Keratinocyte (primary cell): ENCODE measurements around the gene SPANXD. TPM values are rescaled to one million over a fixed set of nuclear protein-coding genes. Genes with fewer than 3 reads are reported as not detected.

Experiments used
- DNase-seq: peaks from one replicate; pipeline ENCODE4 v3.0.0-alpha.2; 2011; ENCODE audit warnings: low read depth, missing footprints, low spot score
- FAIRE-seq: peaks from 2 replicates; lab custom pipeline; 2011; peaks lifted over from hg19 to GRCh38; lab: Jason Lieb, UNC
- H2AFZ ChIP-seq: 2 replicates; pipeline ENCODE4 v1.6.0; 2012; ENCODE audit warnings: low read length, control low read depth, inconsistent platforms; ENCODE audit not compliant: control insufficient read depth
- H3K27ac ChIP-seq: 2 replicates; pipeline ENCODE4 v1.5.1; 2011; ENCODE audit warnings: low read length; ENCODE audit not compliant: control insufficient read depth, insufficient read depth
- H3K27me3 ChIP-seq: 3 replicates; pipeline ENCODE4 v1.6.0; 2011; ENCODE audit warnings: low read length; ENCODE audit not compliant: control insufficient read depth, insufficient read depth; ENCODE audit errors: extremely low read depth
- H3K36me3 ChIP-seq, 2 experiments: 2 replicates in 1 of 2; 3 replicates in 1 of 2; pipeline ENCODE4 v1.5.1; 2011; ENCODE audit warnings: low read length in 2 of 2, mild to moderate bottlenecking in 1 of 2; ENCODE audit not compliant: control insufficient read depth in 2 of 2, insufficient read depth in 2 of 2; ENCODE audit errors: extremely low read depth in 1 of 2
- H3K4me1 ChIP-seq: 3 replicates; pipeline ENCODE4 v1.5.1; 2011; ENCODE audit warnings: low read length; ENCODE audit not compliant: control insufficient read depth, insufficient read depth; ENCODE audit errors: extremely low read depth
- H3K4me2 ChIP-seq: 3 replicates; pipeline ENCODE4 v1.6.0; 2011; ENCODE audit warnings: low read depth, low read length; ENCODE audit not compliant: control insufficient read depth, insufficient read depth; ENCODE audit errors: extremely low read depth
- H3K4me3 ChIP-seq, 3 experiments: fragments of 200-600 bp in 1 of 3; sonication (generic) in 1 of 3; 2 replicates in 2 of 3; 3 replicates in 1 of 3; pipeline ENCODE4 v1.5.1; 2011 to 2016; ENCODE audit warnings: low read length in 3 of 3, mild to moderate bottlenecking in 3 of 3, control low read depth in 2 of 3, inconsistent platforms in 1 of 3, low read depth in 1 of 3, mixed read lengths in 1 of 3, mixed run types in 1 of 3, moderate library complexity in 1 of 3; ENCODE audit not compliant: control insufficient read depth in 2 of 3, insufficient read depth in 2 of 3; ENCODE audit errors: extremely low read depth in 1 of 3
- H3K79me2 ChIP-seq: 2 replicates; pipeline ENCODE4 v1.6.0; 2012; ENCODE audit warnings: low read length; ENCODE audit not compliant: control insufficient read depth, insufficient read depth
- H3K9ac ChIP-seq: 3 replicates; pipeline ENCODE4 v1.6.0; 2011; ENCODE audit warnings: low read length; ENCODE audit not compliant: control insufficient read depth, insufficient read depth; ENCODE audit errors: extremely low read depth
- H3K9me1 ChIP-seq: 3 replicates; pipeline ENCODE4 v1.6.0; 2011; ENCODE audit warnings: low read length; ENCODE audit not compliant: control insufficient read depth, insufficient read depth; ENCODE audit errors: extremely low read depth
- H3K9me3 ChIP-seq: 2 replicates; pipeline ENCODE4 v1.5.1; 2012; ENCODE audit warnings: low read depth, low read length; ENCODE audit not compliant: control insufficient read depth
- H4K20me1 ChIP-seq: 3 replicates; pipeline ENCODE4 v1.6.0; 2011; ENCODE audit warnings: low read length; ENCODE audit not compliant: control insufficient read depth, insufficient read depth; ENCODE audit errors: extremely low read depth
- EZH2 ChIP-seq: IDR thresholded peaks from one replicate; pipeline ENCODE4 v1.6.1; 2012; ENCODE audit warnings: inconsistent platforms, mild to moderate bottlenecking, low read length, moderate library complexity
- dilution Hi-C: fragments of 300-500 bp; cut with MboI; formaldehyde crosslinking; loops from one replicate; pipeline ENCODE4 v1.7.0; 2020; ENCODE audit warnings: low sequenced_read_pairs; ENCODE audit not compliant: extremely low pct_ligation_motif_present
- polyA plus RNA-seq, 5 experiments: library from polyadenylated mRNA; depleted of rRNA in 3 of 5; stranded (reverse) in 3 of 5; stranded (forward) in 1 of 5; unstranded in 1 of 5; fragments of >200 nt; gene quantifications; 1 replicate in 1 of 5; 2 replicates in 3 of 5; 3 replicates in 1 of 5; pipeline versions ENCODE4 v1.2.1 to v1.2.3, GENCODE V29; 2011 to 2012; ENCODE audit warnings: missing spikeins in 2 of 5, low read depth in 1 of 5, low replicate concordance in 1 of 5
- TF ChIP-seq, protein P1 (sequence below), 3 experiments: IDR thresholded peaks in 1 of 3; conservative IDR thresholded peaks in 1 of 3; optimal IDR thresholded peaks in 1 of 3; 2 replicates in 2 of 3; 3 replicates in 1 of 3; pipeline versions ENCODE3 to v1.5.1; 2011; ENCODE audit warnings: low read length in 3 of 3, mild to moderate bottlenecking in 3 of 3, moderate library complexity in 2 of 3, control low read depth in 1 of 3, inconsistent platforms in 1 of 3; ENCODE audit not compliant: insufficient read depth in 2 of 3; ENCODE audit errors: extremely low read depth in 1 of 3

Gene SPANXD
- polyA plus RNA-seq, 1 donor (not counting 4 experiments of a cell fraction or from before 2014, with no cell fraction given) = not detected

GRCh38 chrX:141668371-141668770 lies 30.2 kb downstream of the SPANXD start:
- TF ChIP-seq, protein P1, sequence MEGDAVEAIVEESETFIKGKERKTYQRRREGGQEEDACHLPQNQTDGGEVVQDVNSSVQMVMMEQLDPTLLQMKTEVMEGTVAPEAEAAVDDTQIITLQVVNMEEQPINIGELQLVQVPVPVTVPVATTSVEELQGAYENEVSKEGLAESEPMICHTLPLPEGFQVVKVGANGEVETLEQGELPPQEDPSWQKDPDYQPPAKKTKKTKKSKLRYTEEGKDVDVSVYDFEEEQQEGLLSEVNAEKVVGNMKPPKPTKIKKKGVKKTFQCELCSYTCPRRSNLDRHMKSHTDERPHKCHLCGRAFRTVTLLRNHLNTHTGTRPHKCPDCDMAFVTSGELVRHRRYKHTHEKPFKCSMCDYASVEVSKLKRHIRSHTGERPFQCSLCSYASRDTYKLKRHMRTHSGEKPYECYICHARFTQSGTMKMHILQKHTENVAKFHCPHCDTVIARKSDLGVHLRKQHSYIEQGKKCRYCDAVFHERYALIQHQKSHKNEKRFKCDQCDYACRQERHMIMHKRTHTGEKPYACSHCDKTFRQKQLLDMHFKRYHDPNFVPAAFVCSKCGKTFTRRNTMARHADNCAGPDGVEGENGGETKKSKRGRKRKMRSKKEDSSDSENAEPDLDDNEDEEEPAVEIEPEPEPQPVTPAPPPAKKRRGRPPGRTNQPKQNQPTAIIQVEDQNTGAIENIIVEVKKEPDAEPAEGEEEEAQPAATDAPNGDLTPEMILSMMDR (optimal IDR thresholded peaks at IDR 0.05 in 1 of 3, IDR thresholded peaks at IDR 0.05 in 1 of 3, conservative IDR thresholded peaks at IDR 0.05 in 1 of 3; ENCODE audit: extremely low read depth in 1 of 3, insufficient read depth in 2 of 3, low read length in 3 of 3) = no peak
- no peak for TF ChIP-seq EZH2
- no peaks in the 10 kb centered on the region for H3K4me1 ChIP-seq
- H4K20me1 ChIP-seq = no peaks in the 10 kb centered on the region
- H3K79me2 ChIP-seq = no peaks in the 10 kb centered on the region
- H3K27ac ChIP-seq = no peak overlapping the region
- no peaks in the 10 kb centered on the region for H3K9me1 ChIP-seq
- FAIRE-seq (no peak), DNase-seq (no peak)
- no peak overlapping the region for H3K9ac ChIP-seq
- H3K36me3 ChIP-seq = no peaks in the 10 kb centered on the region
- H3K4me2 ChIP-seq = no peak overlapping the region
- dilution Hi-C loops = no loop called here
- no peaks in the 10 kb centered on the region for H3K9me3 ChIP-seq
- H2AFZ ChIP-seq = peak overlapping the region; percentile 30
- H3K27me3 ChIP-seq = no peaks in the 10 kb centered on the region
- H3K4me3 ChIP-seq = no peak overlapping the region

GRCh38 chrX:141662781-141663180 lies 35.8 kb downstream of the SPANXD start:
- Histone ChIP-seq H3K4me2 (no peak overlapping the region), H3K4me1 (no peaks in the 10 kb centered on the region), H3K27me3 (no peaks in the 10 kb centered on the region), H3K9me1 (no peaks in the 10 kb centered on the region), H3K27ac (no peak overlapping the region), H4K20me1 (no peaks in the 10 kb centered on the region), H3K36me3 (no peaks in the 10 kb centered on the region), H2AFZ (no peak overlapping the region), H3K79me2 (no peaks in the 10 kb centered on the region), H3K9ac (no peak overlapping the region), H3K9me3 (no peaks in the 10 kb centered on the region), H3K4me3 (no peak overlapping the region)
- no peak for FAIRE-seq
- TF ChIP-seq, protein P1 (optimal IDR thresholded peaks at IDR 0.05 in 1 of 3, IDR thresholded peaks at IDR 0.05 in 1 of 3, conservative IDR thresholded peaks at IDR 0.05 in 1 of 3; ENCODE audit: extremely low read depth in 1 of 3, insufficient read depth in 2 of 3, low read length in 3 of 3) = no peak
- no peak for TF ChIP-seq EZH2
- DNase-seq = no peak
- dilution Hi-C loops = no loop called here
